ENCODE data around the gene ESPNL.

ESPNL gene

DNA sequence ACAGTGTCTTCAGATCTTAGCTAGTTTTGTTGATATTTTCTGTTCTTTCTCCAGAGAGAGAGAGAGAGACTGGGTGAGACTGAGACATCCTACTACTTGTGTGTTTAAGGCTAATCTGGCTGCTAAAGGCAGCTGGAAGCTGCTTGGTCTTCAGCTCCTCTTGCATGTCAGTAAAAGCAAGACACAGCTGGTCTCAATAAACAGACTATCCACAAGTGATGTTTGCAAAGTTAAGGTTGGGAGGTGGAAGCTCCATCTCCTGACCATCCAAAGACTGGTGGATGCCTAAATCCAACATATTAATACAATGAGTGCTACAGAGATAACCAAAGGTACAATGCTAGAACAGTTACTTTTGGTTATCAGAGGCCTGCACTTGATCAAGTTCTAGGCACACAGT lies 76.5 kb downstream of the ESPNL start:
- no peaks in the 10 kb centered on the region for H3K9me3 ChIP-seq (replicated peaks in 1 of 11)
- H3K9ac ChIP-seq, result no peak overlapping the region
- H3K4me3 ChIP-seq, result no peak overlapping the region
- H3K4me2 ChIP-seq, result no peak overlapping the region
- peaks cover 96 to 100% (median 99%) of the 10 kb centered on the region in 11 experiments for H3K36me3 ChIP-seq
- H4K20me1 ChIP-seq, result peaks cover 0 to 28% (median 0%) of the 10 kb centered on the region in 11 experiments; a peak in 4 of 22 replicates
- no peaks in the 10 kb centered on the region for H3K27me3 ChIP-seq
- no peak overlapping the region for H3K27ac ChIP-seq
- H3K4me1 ChIP-seq, result peaks cover 0 to 18% (median 6%) of the 10 kb centered on the region in 10 experiments; a peak in 14 of 20 replicates
- TF ChIP-seq Cebpa-rat (IDR thresholded peaks at IDR 0.05), result no peak

DNA sequence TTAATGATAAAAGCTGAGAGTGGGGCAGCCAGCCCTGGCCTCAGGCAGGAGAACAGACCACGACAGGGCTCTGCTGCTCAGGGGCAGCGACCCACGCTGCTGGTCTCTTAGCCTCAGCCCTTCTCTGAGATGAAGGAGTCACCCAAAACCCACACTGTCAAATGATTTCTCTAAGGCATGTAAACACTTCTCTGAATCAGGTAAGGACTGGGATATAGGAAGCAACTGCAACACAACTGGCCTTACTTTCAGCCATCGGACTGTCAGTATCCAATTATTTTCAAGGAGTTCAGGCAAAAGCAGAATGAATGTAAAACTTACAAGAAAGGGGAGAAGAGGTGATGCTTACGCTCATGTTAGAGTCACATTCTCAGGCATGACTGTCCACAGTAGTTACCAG lies 80.4 kb downstream of the ESPNL start:
- no peak overlapping the region for H3K4me3 ChIP-seq
- H3K4me2 ChIP-seq, result no peak overlapping the region
- no peak for TF ChIP-seq Cebpa-rat (IDR thresholded peaks at IDR 0.05)
- H3K9ac ChIP-seq, result no peak overlapping the region
- H3K36me3 ChIP-seq, result peaks cover 97 to 100% (median 99%) of the 10 kb centered on the region in 11 experiments
- no peaks in the 10 kb centered on the region for H3K4me1 ChIP-seq
- no peak overlapping the region for H3K27ac ChIP-seq
- H3K9me3 ChIP-seq (replicated peaks in 1 of 11), result no peaks in the 10 kb centered on the region
- H4K20me1 ChIP-seq, result peaks cover 0 to 42% (median 0%) of the 10 kb centered on the region in 11 experiments; a peak in 10 of 22 replicates
- H3K27me3 ChIP-seq, result no peaks in the 10 kb centered on the region

DNA sequence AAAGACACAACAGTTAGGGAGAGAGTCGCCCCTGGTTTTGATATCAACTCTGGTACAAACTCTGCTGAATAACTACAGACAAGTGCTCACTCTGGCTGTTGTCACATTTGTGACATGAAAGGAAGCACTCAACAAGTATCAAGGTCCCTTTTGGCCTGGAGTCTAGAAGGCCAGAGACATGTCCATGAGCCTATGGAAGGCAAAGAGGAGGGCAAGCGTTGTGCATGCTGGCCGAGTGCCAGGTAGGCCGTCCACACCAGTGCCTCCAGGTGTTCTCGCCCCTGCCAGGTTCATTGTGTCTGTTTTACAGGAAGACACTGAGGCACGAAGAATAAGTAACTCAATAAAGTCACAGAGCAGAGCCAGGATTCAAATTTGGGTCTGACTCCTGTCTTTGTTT lies 82.2 kb downstream of the ESPNL start:
- no peak overlapping the region for H3K4me2 ChIP-seq
- H3K9ac ChIP-seq, result no peak overlapping the region
- no peaks in the 10 kb centered on the region for H3K9me3 ChIP-seq (replicated peaks in 1 of 11)
- no peak for TF ChIP-seq Cebpa-rat (IDR thresholded peaks at IDR 0.05)
- no peak overlapping the region for H3K4me3 ChIP-seq
- no peak overlapping the region for H3K27ac ChIP-seq
- H4K20me1 ChIP-seq, result peaks cover 0 to 42% (median 8%) of the 10 kb centered on the region in 11 experiments; a peak in 13 of 22 replicates
- H3K4me1 ChIP-seq, result no peaks in the 10 kb centered on the region
- H3K36me3 ChIP-seq, result peaks cover 100% of the 10 kb centered on the region in 11 experiments
- no peaks in the 10 kb centered on the region for H3K27me3 ChIP-seq
